NCI-H2081 treated with DMSO at 0.1 percent for 48 hours (cell line): ENCODE data around the gene CPNE2.
"Not testable (repeated sequence)": the region's sequence is repeated elsewhere in the genome, so short reads cannot be mapped to it uniquely, and the experiment has no call there.

Experiments used
- DNase-seq: peaks from one replicate; lab custom pipeline; 2025; lab: John Stamatoyannopoulos, UW

CPNE2 gene

DNA sequence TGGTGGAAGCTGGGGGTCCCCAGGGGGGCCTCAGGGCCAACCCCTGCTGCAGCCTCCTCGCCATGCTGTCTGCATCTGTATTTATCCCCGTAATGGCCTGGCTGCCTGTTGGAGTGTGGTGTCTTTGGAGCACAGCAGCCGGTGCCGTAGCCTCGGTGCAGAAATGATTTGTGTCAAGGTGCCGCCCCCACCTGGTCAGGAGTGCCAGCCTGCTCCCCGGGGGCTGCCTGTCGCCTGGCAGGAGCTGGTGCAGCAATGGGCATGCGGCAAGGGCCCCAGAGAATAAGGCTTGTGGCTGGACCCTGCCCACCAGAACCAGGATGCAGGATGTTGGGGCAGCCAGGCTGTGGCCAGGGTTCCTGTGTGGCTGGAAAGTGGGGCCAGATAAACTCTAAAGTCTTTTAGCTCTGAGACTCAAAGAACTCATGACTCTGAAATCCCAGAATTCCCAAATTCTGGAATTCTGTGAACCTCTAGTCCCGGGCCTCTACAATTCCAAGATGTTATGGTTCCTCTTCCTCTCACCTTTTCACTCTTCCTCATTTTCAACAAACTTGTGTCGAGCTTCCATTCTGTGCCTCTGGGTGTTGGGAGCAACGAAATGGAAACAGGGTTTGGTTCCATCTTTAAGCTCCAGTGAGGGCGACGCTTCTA lies 5.9 kb downstream of the CPNE2 start:
- DNase-seq = no peak

DNA sequence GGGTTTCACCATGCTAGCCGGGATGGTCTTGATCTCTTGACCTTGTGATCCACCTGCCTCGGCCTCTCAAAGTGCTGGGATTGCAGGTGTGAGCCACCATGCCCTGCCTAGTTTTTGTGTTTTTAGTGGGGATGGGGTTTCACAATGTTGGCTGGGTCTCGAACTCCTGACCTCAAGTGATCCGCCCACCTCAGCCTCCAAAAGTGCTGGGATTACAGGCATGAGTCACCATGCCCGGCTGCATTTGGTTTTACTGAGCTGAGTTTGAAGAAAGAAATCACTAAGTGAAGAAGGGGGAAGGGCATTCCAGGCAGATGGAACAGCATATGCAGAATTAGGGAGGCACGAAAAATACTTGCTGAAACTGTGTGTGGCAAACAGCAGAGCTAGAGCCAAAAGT lies 7.6 kb downstream of the CPNE2 start:
- not testable (repeated sequence) for DNase-seq

DNA sequence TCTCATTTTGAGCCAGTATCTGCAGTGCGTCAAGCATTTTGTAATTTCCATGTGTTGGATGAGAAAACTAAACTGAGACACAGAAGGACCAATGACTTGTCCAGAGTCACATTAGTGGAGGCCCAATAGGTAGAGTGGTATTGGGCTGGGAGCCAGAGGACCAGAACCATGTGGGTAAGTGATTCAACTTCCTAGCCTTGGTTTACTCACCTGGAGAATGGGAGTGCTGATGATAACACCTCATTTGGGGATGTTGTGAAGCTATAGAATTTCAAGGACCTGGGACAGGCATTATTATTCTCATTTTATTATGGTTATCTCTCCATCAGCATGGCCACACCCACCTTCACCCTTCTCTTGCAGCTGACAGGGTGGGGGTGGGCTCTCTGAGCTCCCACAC lies 8.1 kb downstream of the CPNE2 start:
- no peak for DNase-seq

DNA sequence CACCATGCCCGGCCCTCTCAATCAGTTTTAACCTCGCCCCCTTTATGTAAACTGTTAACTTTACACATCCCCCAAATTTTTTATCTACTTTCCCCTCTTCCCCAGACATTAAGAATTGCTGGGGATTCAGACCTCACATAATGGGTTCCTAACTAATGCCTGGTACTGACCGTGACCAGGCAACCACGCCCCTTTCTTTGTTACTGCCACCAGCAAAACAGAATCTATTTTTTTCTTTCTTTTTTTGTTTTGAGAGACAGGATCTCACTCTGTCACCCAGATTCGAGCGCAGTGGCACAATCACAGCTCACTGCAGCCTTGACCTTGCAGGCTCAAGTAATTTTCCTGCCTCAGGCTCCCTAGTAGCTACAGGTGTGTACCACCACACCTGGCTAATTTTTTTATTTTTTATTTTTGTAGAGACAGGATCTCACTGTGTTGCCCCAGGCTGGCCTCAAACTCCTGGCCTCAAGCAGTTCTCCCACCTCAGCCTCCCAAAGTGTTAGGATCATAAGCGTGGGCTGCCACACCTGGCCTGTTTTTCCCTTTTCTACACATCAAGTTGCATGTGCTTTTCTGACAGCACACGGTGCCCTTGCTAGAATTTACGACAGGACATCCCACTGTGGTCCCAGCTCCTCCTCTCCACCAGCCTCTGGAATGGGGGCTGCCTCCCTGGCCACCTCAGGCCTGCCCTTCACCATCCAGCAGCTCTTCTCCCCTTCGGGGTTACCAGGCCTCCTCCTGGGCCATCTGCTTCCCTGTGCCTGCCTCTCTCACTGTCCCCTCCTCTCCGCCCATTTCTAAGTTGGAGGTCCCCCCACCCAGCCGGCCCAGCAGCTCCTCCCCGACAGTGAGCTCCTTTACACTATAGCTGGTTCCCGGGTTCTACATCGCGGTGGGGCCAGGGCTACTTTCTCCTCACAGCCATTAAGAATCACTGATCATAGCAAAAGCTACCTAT lies 10.8 kb downstream of the CPNE2 start:
- DNase-seq = no peak

DNA sequence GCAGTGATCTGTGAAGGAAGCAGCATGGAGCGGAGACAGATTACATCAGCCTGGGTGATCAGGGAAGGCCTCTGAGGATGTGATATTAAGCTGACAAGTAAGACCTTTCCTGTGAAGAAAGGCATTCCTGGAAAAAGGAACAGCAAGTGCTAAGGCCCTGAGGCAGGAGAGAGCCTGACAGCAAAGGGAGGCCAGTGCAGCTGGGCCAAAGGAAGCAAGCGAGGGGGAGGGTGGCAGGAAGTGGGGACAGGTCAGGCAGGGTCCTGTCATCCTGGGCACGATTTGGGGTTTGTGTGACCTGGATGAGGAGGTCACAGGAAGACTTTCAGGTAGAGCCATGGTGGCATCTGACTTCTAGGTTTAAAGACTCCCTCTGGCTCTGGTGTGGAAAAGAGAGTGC lies 12.3 kb downstream of the CPNE2 start:
- no peak for DNase-seq

DNA sequence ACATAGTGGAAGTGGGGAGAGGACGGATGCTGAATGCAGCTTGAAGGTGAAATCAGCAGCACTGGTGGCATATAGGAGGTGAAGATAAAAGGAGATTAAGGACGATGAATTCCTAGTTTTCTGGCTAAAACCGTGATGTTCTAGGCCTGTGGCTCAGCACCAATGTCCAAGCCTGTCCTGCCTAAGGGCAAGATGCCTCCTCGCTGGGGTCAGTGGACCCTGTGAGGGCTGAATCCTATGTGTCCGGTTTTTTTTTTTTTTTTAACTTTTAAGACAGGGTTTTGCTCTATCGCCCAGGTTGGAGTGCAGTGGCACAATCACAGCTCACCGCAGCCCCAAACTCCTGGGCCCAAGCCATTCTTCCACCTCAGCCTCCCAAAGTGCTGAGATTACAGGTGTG lies 12.8 kb downstream of the CPNE2 start:
- DNase-seq = no peak

DNA sequence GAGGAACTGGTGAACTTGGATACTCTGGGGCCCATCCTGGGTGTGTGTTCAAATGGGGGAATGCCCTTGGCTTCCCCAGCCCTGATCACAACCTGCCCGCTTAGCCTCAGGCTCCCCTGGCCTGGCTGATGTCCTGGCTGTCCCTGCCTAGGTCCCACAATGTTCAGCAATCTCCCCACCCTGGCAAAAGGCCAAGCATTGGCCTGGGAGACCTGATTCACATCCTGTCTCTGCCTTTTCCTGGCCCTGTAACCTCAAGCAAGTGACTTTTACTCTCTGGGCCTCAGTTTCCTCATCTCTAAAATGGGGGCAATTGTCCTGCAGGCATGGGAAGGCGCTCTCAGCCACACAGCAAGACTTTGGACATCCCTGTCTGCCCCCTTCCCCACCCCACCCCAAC lies 14.4 kb downstream of the CPNE2 start:
- no peak for DNase-seq

DNA sequence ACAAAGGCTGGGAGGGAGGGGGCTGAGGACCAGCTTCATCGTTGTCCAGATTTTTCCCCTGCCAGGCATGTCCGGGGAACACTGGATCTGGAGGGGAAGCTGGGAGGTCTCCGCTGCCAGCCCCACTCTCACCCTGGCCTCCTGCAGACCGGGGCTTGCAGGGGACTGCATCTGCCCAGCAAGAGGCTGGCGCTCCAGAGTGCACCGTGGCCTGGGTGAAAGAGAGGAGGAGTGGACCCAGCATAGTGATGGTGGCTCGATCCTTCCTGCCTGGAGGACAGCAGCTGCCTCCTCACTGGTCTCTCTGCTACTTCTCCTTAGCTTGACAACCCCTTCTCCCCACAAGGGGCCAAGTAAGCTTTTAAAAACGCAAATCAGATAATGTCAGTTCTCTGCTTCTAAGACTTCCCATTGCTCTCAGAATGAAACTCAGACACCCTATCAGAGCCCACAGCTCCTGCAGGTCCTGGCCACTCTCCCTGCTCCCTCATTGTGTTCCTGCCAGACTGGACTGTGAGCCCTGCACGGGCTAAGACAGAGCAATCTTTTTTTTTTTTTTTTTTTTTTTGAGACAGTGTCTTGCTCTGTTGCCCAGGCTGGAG lies 15.0 kb downstream of the CPNE2 start:
- no peak for DNase-seq

DNA sequence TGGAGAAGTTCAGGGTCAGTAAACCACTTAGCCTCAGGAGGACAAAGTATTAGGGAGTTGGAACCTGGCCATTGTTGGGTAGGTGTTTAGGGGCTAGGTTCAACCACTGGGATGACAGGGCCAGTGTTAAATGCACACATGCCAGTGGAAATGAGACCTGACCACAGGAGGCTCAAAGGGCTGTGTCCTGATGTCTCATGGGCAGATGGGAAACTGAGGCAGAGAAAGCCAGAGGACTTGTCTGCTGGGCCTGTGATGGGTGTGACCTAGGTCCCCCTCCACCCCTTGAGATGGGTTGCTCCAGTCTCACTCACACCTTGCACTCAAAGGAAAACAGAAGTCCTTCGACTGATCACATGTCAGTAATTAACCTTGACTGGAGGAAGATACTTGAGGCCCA lies 16.0 kb downstream of the CPNE2 start:
- no peak for DNase-seq

DNA sequence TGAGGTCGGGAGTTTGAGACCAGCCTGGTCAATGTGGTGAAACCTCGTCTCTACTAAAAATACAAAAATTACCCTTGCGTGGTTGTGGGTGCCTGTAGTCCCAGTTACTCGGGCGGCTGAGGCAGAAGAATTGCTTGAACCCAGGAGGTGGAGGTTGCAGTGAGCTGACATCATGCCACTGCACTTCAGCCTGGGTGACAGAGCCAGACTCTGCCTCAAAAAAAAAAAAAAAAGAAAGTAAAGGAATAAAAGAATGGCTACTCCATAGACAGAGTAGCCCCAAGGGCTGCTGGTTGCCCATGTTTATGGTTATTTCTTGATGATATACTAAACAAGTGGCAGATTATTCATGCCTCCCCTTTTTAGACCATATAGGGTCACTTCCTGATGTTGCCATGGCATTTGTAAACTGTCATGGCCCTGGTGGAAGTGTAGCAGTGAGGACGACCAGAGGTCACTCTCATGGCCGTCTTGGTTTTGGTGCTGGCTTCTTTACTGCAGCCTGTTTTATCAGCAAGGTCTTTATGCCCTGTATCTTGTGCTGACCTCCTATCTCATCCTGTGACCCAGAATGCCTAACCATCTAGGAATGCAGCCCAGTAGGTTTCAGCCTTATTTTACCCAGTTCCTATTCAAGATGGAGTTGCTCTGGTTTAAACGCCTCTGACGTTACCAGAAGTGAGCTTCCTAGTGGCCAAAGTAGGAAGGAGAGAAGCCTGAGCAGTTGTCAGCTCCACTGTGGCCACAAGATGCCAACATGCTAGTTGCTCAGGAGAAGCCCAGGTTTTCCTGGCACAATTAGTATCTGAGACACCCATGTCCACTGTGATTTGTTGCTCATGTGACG lies 17.1 kb downstream of the CPNE2 start:
- not testable (repeated sequence) for DNase-seq

DNA sequence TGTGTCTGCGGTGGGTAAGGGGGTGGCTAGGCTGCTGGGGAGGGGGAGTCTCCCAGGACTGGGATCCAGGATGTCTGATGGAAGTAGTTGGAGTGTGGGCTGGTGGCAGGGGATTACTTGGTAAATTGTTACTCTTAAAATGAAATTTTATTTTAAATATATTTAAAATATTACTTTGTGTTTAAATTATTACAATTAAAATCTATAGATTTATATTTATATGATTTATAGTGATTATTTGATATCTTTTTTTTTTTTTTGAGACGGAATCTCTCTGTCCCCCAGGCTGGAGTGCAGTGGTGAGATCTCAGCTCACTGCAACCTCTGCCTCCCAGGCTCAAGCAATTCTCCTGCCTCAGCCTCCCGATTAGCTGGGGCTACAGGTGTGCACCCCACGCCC lies 18.6 kb downstream of the CPNE2 start:
- DNase-seq = no peak

DNA sequence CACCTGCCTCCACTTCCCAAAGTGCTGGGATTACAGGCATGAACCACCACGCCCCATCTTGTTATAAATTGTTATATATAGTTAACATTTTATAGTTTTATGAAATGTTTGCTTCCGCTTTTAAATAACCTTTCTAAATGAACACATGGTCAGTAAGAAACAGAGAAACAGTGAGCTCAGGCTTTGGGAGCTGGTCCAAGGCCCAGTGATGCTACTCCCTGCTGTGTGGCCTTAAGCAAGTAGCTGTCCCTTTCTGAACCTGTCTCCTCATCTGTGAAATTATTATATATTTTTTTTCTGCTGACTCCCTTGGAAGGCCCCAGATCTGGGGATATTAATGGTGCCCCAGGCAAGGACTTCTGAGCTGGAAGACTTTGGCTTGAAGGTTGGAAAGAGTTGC lies 19.0 kb downstream of the CPNE2 start:
- DNase-seq = no peak

DNA sequence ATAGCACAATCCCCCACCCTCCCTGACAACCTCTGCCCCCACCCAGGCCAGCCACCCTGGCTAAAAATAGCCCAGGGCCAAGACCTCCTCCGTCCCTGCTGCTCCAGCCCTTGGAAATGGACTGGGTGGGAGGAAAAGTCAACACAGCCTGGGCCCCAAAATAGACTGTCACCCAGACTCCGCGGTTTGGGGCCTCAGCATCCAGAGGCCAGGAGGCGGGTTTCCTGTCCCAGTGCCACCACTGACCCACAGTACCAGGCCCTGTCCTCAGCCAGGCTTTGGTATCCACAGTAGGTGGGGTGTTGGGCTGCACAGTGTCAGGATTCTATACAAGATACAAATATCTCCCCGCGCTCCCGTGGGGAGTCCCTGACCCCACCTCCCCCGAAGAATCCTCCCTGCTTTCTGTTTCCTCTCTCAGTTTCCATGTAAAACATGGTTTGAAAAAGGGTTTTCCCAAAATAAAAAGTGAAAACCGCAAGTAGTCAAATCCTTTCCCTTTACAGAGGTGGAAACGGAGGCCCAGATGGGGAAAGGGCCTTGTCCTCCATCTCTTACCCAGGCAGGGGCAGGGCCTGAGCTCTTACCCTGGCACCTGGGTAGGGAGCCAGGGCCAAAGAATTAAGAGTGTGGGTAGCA lies 20.1 kb downstream of the CPNE2 start:
- no peak for DNase-seq

DNA sequence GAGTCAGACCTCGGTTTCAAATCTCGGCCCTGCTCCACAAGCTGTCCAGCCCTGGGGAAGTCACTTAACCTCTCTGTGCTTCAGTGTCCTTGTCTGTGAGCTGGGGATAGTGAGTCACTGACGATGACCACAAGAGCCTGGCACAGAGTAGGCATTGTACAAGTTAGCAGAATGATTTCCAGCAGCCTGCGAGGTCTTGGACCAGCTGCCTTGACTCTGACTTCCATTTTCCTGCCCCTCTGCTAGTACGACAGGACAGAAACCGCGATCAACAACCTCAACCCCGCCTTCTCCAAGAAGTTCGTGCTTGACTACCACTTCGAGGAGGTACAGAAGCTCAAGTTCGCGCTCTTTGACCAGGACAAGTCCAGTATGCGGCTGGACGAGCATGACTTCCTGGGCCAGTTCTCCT lies 20.7 kb downstream of the CPNE2 start:
- DNase-seq = no peak

DNA sequence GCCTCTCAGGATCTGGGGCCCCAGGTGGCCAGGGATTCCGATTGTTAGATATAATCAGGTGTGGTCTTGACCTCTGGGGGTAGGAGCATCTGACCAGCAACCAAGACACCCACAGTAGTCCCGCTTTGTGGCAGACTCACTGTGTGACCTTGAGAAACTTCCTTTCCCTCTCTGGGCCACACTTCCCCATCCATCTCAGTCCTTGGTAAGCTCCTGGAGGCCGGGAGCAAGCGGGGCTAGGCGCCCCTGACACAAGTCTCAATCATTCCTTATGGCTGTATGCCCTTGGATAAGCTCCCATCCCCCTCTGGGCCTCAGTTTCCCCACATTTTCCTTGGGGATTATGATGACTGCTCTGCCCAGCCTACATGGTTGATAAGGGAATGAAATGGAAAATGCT lies 21.3 kb downstream of the CPNE2 start:
- DNase-seq = no peak

DNA sequence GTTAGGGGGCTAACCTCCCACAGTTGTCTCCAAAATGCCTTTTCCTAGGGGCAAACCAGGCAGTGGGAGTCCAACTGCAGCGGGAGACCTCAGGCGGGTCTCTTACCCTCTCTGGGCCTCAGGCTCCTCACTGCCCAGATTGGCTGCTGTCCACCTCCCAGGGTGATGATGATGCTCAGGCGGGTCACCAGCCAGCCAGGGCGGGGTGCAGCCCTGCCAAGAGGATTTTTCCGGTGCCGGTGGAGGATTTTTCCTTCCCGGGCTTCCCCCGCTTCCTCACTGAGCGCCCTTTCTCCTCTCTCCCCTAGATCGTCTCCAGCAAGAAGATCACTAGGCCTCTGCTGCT lies 22.8 kb downstream of the CPNE2 start:
- no peak for DNase-seq

DNA sequence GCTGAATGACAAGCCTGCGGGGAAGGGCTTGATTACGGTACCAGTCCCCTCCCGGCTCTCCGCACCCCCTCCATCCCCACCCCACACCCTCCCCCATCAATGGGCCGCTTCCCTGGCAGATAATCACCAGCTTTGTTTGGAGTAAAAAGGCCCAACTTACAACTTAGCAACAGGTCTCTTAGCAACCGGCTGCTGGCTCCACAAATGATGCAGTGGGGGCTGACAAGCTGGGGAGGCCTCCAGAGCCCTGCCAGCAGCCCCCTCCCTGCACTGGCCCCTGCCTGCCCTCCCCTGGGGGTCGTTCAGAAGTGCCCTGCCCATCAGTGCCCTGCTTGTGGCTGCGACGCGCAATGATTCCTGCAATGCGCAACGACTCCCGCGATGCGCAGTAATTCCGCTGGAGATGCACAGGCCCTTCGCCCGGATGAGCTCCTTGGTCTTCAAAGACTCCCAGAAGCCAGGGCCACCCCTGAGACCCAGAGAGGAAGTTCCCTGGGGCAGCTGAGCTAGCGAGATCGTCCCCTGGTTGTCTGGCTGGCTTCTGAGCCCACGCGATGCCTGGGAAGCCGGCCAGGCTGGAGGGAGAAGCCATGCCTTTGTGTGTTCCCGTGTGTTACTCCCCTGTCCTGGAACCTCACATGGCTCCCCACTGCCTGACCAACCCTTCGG lies 23.3 kb downstream of the CPNE2 start:
- DNase-seq = no peak

DNA sequence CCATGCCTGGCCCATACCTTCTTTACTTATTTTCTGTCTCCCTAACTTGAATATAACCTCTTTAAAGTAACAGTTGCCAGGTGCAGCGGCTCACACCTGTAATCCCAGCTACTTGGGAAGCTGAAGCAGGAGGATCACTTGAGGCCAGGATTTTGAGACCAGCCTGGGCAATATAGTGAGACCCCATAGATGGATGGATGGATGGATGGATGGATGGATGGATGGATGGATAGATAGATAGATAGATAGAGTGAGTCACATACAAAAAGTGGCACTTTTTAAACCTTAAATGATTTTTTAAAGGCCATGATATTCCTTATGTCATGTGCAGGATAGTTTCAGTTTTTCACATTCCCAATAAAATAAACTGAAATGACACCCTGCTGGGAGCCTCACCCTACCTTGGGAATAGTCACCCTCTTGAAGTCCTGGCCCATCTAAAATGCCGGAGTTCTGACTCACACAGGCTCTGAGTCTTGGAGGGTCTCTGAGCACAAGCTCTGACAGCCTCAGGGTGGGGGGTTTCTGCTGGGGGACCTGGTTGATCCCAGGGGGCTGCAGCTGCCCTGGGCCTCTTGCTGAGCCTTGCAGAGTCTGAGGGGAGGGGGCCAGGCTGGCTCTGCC lies 26.2 kb downstream of the CPNE2 start:
- DNase-seq = no peak

DNA sequence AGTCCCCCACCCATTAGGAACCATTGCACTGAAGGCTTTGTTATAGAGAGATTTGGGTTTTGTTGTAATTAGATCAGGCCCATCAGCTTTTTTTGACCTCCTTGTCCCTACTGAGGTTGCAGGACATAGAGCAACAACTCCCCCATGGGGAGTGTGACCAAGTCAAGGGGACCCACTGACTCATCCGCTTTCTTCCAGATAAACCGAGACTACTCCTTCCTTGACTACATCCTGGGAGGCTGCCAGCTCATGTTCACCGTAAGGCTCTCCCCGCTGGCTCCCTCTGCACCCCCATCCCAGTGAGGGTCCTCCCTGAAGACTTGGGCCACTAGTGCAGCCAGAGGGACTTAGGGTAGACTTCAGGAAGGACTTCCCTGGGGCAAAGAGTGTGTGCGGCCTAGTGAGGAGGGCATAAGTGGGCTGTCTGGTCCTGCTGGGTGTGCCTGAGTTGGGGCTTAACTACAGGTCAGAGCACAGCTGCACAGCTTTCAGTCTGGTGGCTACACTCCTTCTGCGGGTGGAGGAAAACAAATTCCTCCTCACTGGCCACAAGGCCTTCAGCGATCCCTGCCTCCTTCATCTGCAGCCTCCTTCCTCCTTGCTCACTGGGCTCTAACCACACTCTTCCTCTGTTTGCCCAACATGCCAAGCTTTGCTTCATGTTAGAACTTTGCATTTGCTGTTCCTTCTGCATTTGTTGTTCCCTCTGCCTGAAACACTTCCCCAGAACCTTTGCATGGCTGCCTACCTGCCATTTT lies 31.0 kb downstream of the CPNE2 start:
- DNase-seq = no peak
